Activated CD8-positive, alpha-beta memory T cell treated with anti-CD3 and anti-CD28 coated beads for 1 hour (primary cell): Measurements from ENCODE around the gene TNFSF13B.
"Not testable (repeated sequence)": the region's sequence is repeated elsewhere in the genome, so short reads cannot be mapped to it uniquely, and the experiment has no call there.

Source experiments
- DNase-seq, 2 donors: peaks; one replicate each; pipeline ENCODE4 v3.0.0-alpha.2; 2020; ENCODE audit warnings: low read depth in 1 of 2; ENCODE audit errors: extremely low read depth in 1 of 2

TNFSF13B gene

GRCh38 chr13:108269601-108270328 is at the start of gene TNFSF13B:
Gene TNFSF13B (plus strand): TSS chr13:108269718. CDS start chr13:108269896, 178 bp downstream.
- no peak for DNase-seq

GRCh38 chr13:108220041-108220440 is 49.5 kb upstream of the TNFSF13B start:
- no peak for DNase-seq

- no peak for DNase-seq
Measured at GRCh38 chr13:108223687-108224503, 45.6 kb upstream of the TNFSF13B start.

GRCh38 chr13:108225440-108225839 is 44.1 kb upstream of the TNFSF13B start:
- DNase-seq = no peak

- DNase-seq = no peak
Measured at GRCh38 chr13:108226184-108226583, 43.3 kb upstream of the TNFSF13B start.

GRCh38 chr13:108227651-108228272 is 41.8 kb upstream of the TNFSF13B start:
- DNase-seq = no peak

GRCh38 chr13:108230377-108230776 is 39.1 kb upstream of the TNFSF13B start:
- DNase-seq = no peak

- no peak for DNase-seq
Measured at GRCh38 chr13:108249150-108249549, 20.4 kb upstream of the TNFSF13B start.

GRCh38 chr13:108257248-108257647 is 12.3 kb upstream of the TNFSF13B start:
- DNase-seq = no peak

- DNase-seq = no peak
Measured at GRCh38 chr13:108263621-108264355, 5.7 kb upstream of the TNFSF13B start.

- no peak for DNase-seq
Measured at GRCh38 chr13:108266321-108266990, 3.1 kb upstream of the TNFSF13B start.

- DNase-seq = no peak
Measured at GRCh38 chr13:108267347-108267746, 2.2 kb upstream of the TNFSF13B start.

GRCh38 chr13:108267855-108268254 is 1.7 kb upstream of the TNFSF13B start:
- DNase-seq = not testable (repeated sequence)

GRCh38 chr13:108268466-108269112 is 929 bp upstream of the TNFSF13B start:
- DNase-seq = no peak

GRCh38 chr13:108270442-108270841 is 924 bp downstream of the TNFSF13B start:
- no peak for DNase-seq

GRCh38 chr13:108272333-108272732 is 2.8 kb downstream of the TNFSF13B start:
- no peak for DNase-seq

- no peak for DNase-seq
Measured at GRCh38 chr13:108273429-108274118, 4.1 kb downstream of the TNFSF13B start.

- DNase-seq = no peak
Measured at GRCh38 chr13:108274718-108275117, 5.2 kb downstream of the TNFSF13B start.

GRCh38 chr13:108276060-108276459 is 6.5 kb downstream of the TNFSF13B start:
- DNase-seq = no peak
